ENCODE measurements around the gene PEX7.

DNA sequence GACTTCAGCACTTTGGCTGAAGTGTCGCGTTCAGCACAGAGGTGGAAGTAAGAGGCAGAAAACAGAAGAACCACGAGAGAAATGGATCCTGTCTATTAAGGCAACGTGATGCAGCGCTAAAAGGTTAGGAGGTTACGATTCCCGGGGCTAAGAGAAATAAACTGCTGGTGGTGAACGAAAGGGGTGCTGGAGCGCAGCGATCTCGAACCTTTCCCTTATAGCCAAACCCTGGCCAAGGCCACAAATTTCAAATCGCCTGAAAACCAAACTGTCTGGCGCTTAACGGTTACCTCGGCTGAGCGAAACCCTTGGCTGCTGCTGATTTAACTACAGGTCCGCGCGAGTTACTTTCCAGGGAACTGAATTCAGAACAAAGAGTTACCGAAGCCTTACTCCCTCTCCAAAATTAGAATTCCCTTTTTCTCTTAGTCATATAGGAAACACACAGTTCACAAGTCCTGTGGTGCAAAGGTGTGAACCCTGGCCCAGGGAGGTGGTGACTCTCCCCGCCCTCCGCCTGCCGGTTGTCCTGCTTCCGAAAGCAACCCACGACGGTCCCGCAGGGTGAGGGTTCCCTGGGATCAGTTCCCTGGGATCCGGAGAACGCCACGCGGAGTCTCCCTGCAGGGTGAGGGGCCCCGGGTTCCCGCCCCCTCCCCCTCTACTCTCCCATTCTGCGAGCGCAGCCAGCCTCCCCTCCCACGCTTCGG, 98.4 kb downstream of the PEX7 start:
- TF ChIP-seq, protein P1, sequence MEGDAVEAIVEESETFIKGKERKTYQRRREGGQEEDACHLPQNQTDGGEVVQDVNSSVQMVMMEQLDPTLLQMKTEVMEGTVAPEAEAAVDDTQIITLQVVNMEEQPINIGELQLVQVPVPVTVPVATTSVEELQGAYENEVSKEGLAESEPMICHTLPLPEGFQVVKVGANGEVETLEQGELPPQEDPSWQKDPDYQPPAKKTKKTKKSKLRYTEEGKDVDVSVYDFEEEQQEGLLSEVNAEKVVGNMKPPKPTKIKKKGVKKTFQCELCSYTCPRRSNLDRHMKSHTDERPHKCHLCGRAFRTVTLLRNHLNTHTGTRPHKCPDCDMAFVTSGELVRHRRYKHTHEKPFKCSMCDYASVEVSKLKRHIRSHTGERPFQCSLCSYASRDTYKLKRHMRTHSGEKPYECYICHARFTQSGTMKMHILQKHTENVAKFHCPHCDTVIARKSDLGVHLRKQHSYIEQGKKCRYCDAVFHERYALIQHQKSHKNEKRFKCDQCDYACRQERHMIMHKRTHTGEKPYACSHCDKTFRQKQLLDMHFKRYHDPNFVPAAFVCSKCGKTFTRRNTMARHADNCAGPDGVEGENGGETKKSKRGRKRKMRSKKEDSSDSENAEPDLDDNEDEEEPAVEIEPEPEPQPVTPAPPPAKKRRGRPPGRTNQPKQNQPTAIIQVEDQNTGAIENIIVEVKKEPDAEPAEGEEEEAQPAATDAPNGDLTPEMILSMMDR (IDR thresholded peaks at IDR 0.05; ENCODE audit: control extremely low read depth in 1 of 3, insufficient read depth in 1 of 3, low read depth in 1 of 3, low read length in 3 of 3): no peak
- TF ChIP-seq MAFK (IDR thresholded peaks at IDR 0.05; ENCODE audit: low read depth, low read length) (no peak), POLR2A (IDR thresholded peaks at IDR 0.05; ENCODE audit: control extremely low read depth in 1 of 2, low read depth in 2 of 2, low read length in 2 of 2) (no peak), TAF1 (IDR thresholded peaks at IDR 0.05; ENCODE audit: low read depth, low read length) (no peak), EZH2 (IDR thresholded peaks at IDR 0.05; ENCODE audit: low read depth, low read length, severe bottlenecking) (peak; percentile 90), ZNF274 (IDR thresholded peaks at IDR 0.05; ENCODE audit: borderline replicate concordance, extremely low read depth, low read length) (no peak), EP300 (IDR thresholded peaks at IDR 0.05; ENCODE audit: borderline replicate concordance in 1 of 2, low read depth in 2 of 2, low read length in 2 of 2) (no peak), POLR2AphosphoS5 (IDR thresholded peaks at IDR 0.05; ENCODE audit: low read depth, low read length) (no peak)
- TF ChIP-seq, protein P2, sequence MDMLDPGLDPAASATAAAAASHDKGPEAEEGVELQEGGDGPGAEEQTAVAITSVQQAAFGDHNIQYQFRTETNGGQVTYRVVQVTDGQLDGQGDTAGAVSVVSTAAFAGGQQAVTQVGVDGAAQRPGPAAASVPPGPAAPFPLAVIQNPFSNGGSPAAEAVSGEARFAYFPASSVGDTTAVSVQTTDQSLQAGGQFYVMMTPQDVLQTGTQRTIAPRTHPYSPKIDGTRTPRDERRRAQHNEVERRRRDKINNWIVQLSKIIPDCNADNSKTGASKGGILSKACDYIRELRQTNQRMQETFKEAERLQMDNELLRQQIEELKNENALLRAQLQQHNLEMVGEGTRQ (IDR thresholded peaks at IDR 0.05; ENCODE audit: low read length): no peak
- TF ChIP-seq, protein P3, sequence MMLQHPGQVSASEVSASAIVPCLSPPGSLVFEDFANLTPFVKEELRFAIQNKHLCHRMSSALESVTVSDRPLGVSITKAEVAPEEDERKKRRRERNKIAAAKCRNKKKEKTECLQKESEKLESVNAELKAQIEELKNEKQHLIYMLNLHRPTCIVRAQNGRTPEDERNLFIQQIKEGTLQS (IDR thresholded peaks at IDR 0.05; ENCODE audit: insufficient read depth, low read depth, low read length): no peak

Measured in H1 (cell line).